Progenitor cell of endocrine pancreas (in vitro differentiated cells): ENCODE measurements around the gene TMC6. TPM values are rescaled to one million over a fixed set of nuclear protein-coding genes. Genes with fewer than 3 reads are reported as not detected.

ENCODE experiments used
- DNase-seq: peaks from one replicate; pipeline ENCODE4 v3.0.0; 2021; ENCODE audit warnings: low spot score; ENCODE audit not compliant: unreplicated experiment
- H3K27ac Mint-ChIP-seq: 2 replicates; pipeline ENCODE4 v1.8.0; 2021; ENCODE audit warnings: mild to moderate bottlenecking, moderate library complexity, mixed read lengths
- H3K27me3 Mint-ChIP-seq: 2 replicates; pipeline ENCODE4 v1.8.0; 2021; ENCODE audit warnings: mixed read lengths
- H3K36me3 Mint-ChIP-seq: 2 replicates; pipeline ENCODE4 v1.8.0; 2022; ENCODE audit warnings: mixed read lengths; ENCODE audit not compliant: insufficient read depth
- H3K4me1 Mint-ChIP-seq: 2 replicates; pipeline ENCODE4 v1.8.0; 2021; ENCODE audit warnings: low read depth, mixed read lengths
- H3K4me3 Mint-ChIP-seq: 2 replicates; pipeline ENCODE4 v1.8.0; 2021; ENCODE audit warnings: low read depth, mild to moderate bottlenecking, moderate library complexity, mixed read lengths
- H3K9me3 Mint-ChIP-seq: 2 replicates; pipeline ENCODE4 v1.8.0; 2021; ENCODE audit warnings: low read depth, mixed read lengths
- CTCF ChIP-seq: fragments of 200-600 bp; sonication (generic); IDR thresholded peaks from one replicate; pipeline ENCODE4 v1.5.0; 2021; ENCODE audit warnings: antibody characterized with exemption, mild to moderate bottlenecking; ENCODE audit not compliant: unreplicated experiment
- total RNA-seq: library from RNA; stranded (reverse); gene quantifications from 2 replicates; pipeline ENCODE4 v1.2.1, GENCODE V29; 2021

TMC6 gene
- total RNA-seq, 1 donor from 2014 or later: 134 TPM

GRCh38 chr17:78114831-78115723 is 13.5 kb downstream of the TMC6 start:
- Mint-ChIP-seq H3K27me3 (no peaks in the 10 kb centered on the region), H3K36me3 (peaks cover 16% of the 10 kb centered on the region), H3K4me1 (peaks cover 13% of the 10 kb centered on the region), H3K27ac (no peak overlapping the region), H3K4me3 (no peak overlapping the region), H3K9me3 (no peaks in the 10 kb centered on the region)
- TF ChIP-seq CTCF: no peak
- DNase-seq: no peak

GRCh38 chr17:78113804-78114785 is 14.5 kb downstream of the TMC6 start:
- TF ChIP-seq CTCF: no peak
- no peaks in the 10 kb centered on the region for H3K9me3 Mint-ChIP-seq
- H3K4me3 Mint-ChIP-seq: no peak overlapping the region
- H3K4me1 Mint-ChIP-seq: peaks cover 13% of the 10 kb centered on the region
- no peak overlapping the region for H3K27ac Mint-ChIP-seq
- no peaks in the 10 kb centered on the region for H3K27me3 Mint-ChIP-seq
- no peak for DNase-seq
- H3K36me3 Mint-ChIP-seq: peaks cover 17% of the 10 kb centered on the region

- Mint-ChIP-seq H3K27me3 (no peaks in the 10 kb centered on the region), H3K4me1 (peaks cover 10% of the 10 kb centered on the region), H3K36me3 (peaks cover 21% of the 10 kb centered on the region), H3K9me3 (no peaks in the 10 kb centered on the region), H3K27ac (peak overlapping the region; percentile 37), H3K4me3 (no peak overlapping the region)
- peak; percentile 99 for TF ChIP-seq CTCF
- peak; percentile 88 for DNase-seq
These were observed 15.8 kb downstream of the TMC6 start for GRCh38 chr17:78112518-78113471.

GRCh38 chr17:78111727-78112517 is 16.6 kb downstream of the TMC6 start:
- Mint-ChIP-seq H3K4me1 (peaks cover 4% of the 10 kb centered on the region), H3K4me3 (no peak overlapping the region)
- no peak for DNase-seq

More at GRCh38 chr17:78111727-78112517, 16.6 kb downstream of the TMC6 start:
- Mint-ChIP-seq H3K36me3 (peaks cover 22% of the 10 kb centered on the region), H3K9me3 (no peaks in the 10 kb centered on the region), H3K27ac (no peak overlapping the region), H3K27me3 (no peaks in the 10 kb centered on the region)
- TF ChIP-seq CTCF: no peak
